ENCODE results near the gene CRIM1.

Gene CRIM1

DNA sequence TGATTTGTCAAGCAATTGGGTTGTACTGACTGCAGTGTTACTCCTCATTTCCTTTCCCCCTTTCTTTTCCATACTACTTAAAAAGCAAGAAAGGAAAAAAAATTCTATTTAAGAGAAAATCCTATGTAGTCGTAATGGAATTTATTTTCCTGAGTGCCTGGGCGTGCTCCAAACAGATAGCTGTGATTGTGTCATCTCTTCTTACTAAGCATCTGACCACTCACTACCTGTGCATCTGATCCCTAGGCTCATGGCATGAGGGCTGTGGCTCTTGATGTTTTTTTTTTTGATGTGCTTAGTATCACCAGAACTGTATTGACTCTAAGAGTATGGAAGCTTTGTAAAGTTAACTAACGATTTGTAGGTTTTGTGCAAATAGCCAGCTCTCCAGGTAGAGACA is 19.0 kb downstream of the CRIM1 start:
- DNase-seq: no peak

DNA sequence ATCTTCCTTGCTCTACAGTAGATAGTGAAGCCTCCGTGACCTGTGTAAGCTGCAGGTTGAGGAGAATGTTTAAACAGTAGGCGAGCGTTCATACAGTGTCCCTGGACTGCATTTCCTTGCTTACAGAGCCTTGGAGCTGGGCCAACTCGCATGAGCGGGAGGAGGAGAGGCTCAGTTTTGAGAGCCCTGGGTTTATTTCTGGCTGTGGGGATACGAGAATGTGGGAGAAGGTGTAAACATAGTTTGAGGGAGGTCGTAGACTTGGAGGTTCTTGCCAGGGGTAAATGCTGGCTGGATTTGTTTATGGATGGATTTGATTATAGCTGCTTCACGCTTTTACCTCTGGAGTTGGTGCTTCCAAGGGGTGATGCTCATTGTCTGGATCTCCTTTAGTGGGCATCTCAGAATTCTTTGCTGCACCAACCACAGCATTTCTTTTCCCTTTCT is 20.8 kb downstream of the CRIM1 start:
- DNase-seq: no peak

DNA sequence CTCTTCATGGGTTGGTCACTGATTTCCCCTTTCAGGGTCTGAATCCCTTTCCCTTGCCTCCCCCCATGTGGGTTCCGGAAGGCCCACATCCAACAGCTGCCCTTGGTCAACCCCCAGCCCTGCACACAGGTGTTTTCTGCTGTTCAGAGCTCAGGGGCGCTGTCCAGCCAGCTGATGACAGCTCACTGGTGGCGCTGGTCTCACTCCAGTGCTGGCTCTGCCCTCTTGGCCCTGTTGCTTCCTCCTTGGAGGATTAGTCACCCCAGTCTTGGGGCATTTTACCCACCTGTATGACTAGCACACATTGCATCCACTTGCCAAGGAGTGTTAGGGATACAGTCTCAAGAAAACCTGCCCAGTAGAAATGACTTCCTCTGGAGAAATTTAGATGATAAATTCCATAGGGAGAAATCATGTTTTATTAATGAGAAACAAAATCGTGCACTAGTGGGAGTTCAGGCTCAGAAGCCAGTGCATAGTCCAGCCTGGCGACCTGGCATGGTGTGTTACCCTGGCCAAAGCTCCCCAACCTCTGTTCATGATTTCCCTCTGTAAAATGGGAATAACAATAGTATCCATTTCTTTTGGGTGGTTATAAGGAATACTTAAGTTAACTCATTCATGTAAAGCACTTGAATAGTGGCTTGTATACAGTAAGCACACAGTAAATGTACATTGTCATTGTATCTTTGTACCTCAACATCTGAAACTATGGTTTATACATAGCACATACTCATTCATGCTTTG is 21.6 kb downstream of the CRIM1 start:
- no peak for DNase-seq

DNA sequence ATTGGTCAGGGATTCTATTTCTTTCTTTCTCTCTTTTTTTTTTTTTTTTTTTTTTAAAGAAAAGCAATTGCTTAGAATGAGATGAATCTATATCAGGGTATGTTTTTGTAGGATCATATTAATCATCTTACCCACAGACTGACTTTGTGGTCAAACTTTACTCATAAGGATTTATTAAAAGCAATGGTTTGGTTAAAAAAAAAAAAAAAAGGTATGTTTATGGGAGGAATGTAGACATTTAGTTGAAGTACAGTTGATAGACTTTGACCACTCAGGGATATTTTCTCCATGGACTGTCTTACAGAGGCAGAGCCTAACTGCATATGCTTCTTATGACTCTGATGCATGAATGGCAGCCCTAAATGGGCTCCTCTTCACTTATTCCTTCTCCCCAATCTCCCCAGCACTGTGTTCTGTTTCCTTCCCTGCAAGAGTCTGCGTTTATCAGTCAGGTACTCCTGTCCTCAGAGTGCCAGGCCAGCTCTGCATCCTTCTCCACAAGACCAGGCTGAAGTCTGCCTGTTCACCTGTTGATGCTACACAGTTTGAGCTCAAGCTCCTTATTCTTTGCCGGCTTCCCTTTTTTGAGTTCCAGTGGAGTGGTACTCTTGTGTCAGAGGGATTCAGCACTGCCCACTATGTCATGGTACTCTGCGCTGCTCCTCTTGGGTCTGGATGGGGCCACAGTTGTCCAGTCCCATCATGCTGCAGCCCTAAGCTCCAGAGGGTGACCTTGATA is 24.3 kb downstream of the CRIM1 start:
- no peak for DNase-seq

DNA sequence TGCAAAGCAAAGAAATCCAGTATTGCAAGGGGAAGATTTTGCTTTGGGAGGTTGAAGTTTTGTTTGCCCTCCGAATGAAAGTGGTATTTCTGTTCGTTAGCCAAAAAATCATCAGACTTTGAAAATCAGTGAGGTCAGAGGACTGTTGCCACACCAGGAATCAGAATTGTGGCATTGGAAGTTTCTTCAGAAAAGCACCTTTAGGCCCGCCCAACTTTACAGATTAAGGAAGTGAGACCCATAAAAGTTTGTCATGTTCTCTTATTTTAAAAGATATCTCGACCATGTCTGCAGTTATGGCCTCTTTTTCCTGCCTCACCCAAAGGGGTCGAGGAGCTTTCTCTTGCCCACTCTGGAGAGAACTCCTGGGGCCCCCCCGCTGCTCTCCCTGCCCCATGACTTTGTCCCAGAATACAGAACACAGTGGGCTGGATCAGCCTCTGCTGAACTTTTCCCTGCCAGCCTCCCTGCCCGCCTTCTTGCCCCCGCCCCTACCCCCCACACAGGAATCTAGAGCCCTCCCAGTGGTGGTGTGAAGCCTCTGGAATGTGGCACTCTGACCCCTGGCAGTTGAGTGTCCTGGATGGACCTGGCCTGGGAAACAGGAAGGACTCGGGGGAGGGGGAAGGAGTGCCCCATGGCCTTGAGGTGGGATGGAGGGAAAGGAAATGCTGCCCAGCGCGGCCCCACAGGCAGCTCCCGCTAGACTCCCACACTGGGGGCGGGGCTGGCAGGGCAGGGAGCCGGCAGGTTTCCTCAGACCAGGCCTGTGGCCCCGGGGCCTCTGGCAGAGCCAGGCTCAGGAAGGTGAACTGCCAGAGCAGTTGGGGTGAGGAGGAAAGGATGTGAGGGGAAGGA is 25.3 kb downstream of the CRIM1 start:
- no peak for DNase-seq

DNA sequence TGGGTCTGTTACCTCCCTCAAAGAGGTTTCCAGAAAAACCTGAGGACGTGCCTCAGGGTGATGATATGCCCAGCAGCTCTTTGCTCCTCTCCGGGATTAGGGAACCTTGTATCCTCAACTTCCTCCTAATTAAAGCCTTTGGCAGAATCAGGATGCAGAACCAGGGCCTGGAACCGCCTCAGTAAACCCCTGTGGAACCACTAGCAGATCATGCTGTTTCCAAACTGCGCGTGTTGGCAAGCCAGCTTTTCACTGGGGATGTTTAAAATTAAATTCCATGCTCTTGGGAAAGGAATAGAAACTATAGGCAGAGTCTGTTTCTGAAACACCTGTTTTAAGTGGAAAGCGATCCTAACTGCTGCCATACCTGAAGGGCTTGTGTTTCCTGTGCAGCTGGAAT is 26.4 kb downstream of the CRIM1 start:
- DNase-seq: no peak

DNA sequence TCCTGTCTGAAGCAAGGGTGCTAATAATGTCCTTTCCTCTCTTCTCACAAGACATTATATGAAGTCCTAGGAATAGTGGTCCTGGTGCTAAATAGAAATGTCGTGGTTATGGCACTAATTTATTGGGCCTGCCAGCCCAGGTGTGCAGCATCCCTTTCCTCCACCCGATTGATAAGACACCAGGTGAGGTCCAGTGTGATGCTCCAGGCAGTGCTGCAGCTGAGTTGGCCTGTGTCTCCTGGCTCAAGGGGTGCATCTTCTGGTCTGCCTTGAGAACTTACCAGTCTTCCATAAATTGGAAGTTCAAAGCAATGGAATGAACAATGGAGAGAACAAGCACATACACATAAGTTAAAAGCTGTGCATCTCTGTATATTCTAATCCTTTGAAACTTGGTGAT is 26.9 kb downstream of the CRIM1 start:
- no peak for DNase-seq

DNA sequence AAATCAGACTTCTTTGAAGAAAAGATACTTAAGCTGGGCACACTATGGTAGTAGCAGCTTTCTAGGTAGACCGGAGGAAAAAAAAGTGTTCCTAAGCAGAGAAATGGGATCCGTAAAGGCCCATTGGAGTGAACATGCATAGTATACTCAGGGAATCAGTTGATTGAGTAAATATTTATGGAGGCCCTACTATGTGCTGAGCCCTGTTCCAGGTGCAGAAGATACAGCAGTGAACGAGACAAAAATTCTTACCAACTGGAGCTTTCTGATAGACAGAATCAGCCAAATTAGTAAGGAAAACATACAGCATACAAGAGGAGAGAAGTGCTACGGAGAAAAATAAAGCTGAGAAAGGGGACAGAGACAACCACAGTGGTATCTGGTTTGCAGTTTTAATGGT is 28.1 kb downstream of the CRIM1 start:
- no peak for DNase-seq

DNA sequence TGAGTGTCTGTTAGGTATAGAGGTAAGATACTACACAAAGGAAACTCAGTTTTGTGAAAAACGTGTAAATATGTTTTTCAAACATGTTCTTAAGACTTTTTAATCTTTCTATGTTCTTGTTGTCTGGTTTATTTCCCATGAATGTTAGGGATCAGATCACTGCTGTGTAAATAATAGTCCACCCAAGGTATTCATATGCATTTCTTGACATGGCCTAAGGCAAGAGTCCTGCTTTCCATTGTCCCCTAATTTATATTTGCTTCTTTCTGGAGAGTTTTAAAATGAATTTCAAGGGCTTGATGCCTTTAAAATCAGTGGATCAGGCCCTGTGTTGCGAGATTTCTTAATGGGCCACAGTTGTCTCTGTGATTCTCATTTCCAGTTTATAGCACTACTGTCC is 28.9 kb downstream of the CRIM1 start:
- DNase-seq: no peak

DNA sequence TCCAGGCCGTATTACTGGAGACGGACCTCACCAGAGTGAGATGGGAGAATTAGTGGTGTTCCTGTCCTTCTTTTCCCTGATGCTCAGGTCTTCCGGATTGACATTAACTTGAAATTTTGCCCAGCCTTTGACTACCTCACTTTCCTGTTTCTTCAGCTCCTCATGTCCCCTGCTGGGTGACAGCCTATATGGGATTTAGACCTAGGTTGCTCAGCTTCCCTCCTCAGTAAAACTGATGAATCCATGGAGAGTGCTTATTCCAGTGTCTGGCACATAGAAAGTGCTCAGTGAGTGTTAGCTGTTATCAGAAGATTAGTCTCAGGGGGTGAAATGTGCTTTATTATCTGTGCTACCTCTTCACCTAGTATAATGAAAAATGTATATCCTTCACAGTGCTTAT is 30.0 kb downstream of the CRIM1 start:
- no peak for DNase-seq

DNA sequence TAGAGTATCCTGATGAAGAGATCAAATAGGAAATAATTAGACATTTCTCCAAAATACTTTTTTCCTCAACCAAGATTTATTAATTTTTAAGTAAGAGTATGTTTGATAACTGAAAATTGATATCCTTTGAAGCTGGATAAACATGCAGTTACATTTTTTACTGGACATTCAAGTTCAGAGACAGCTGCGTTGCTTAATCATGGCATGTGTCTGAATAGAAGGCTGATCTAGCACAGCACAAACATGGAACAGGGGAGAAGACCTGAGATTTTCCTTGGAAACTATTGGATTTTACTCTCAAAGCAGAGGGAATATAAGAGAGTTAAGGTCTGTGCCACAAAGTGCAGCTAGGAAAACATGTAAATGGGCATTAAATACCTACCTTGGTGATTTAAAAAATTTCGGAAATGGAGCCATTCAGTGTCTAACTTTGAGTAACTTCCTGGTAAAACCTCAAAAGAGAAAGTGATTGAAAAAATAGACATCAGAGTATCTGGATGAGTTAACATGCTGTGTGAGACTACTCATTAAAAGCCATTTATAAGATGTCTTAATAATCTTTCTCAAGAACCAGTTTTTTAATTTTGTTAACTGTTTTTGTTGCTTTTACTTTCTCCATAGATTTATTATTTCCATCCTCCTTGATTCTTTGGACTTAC is 31.8 kb downstream of the CRIM1 start:
- DNase-seq: no peak

DNA sequence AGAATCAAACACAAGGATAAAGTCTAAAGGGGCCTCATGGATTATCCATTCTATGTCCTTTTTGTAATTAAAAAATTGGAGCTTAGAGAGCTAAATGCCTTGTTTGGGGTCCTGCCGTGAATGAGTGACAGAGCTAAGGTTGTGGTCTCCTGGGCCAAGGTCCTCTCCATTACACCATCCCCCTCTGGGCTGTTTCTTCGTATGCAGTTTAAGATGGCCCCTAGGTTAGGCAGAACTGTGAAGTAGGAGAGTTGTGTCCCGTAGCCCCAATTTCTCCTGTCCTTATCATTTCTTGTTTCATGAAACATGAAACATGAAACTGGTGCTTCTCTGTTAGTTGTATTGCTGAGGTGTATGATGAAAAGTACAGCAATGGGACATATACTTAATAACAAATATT is 32.9 kb downstream of the CRIM1 start:
- no peak for DNase-seq

DNA sequence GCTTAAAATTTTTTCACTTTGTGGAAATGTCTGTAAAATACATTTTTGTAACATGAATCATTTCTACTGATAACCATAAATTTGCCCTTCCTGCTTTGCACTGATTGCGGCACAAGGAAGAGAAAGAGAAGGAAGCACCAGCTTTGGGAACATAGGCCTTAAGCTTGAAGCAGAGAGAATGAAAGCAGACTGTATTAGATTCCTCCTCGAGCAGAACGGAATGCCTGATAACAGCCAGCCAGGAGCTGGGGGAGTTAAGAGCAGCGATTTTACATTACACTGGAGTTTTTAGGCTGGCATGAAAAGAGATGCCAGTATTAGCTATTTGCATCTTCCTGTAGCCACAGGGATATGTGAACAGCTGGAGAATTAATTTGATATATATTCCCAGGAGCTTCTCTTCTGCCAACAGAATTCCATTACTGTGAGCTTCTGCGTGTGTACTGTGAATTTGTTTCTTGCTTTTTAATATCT is 33.5 kb downstream of the CRIM1 start:
- no peak for DNase-seq

DNA sequence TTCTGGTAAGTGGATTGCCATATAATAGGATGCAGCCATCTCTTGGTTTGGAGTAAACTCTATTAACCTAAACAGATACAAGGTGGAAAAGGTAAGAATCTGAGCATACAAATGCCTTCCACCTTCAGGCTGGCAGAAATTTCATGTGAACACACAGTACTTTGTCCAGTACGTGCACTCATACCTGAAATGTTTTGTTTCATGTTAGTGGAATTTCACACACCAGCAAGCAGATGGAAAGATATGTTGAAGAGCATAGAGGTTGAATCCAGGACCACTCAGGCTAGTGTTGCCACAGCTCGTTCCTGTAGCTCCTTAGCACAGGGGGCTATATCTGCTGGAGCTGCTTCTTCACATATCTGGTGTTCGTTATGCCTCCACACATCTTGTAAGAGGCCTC is 34.0 kb downstream of the CRIM1 start:
- DNase-seq: no peak

DNA sequence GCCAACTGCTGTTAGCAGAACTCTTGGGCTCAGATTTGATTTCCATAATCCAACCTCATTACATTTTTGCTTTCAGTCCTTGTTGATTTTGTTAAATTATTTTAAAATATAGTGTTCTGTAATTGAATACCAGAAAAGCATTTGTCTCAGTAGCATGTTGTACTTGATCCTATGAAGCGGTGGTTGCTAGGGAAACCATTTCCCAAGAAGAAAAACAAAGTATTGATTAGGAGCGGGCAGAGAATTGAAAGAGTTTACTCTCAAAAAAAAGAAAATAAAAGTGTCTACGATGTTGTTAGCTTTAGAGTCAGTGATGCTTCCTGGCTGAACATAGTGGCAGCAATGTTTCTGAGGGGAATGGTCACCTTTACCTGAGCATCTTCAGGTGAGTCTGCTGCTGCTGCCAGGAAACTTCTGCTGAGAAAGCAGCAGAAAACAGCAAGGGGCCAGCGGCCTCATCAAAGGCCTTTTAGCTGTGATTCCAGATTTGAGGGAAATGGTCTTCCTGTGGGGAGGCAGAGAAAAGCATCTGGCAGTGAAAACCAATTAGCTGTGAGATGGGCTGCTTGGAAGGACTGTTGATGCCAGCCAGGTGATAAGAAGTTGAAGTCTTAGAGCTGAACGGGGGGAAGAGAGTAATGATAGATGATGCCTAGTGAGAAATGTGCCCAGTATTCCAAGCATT is 37.1 kb downstream of the CRIM1 start:
- DNase-seq: no peak

DNA sequence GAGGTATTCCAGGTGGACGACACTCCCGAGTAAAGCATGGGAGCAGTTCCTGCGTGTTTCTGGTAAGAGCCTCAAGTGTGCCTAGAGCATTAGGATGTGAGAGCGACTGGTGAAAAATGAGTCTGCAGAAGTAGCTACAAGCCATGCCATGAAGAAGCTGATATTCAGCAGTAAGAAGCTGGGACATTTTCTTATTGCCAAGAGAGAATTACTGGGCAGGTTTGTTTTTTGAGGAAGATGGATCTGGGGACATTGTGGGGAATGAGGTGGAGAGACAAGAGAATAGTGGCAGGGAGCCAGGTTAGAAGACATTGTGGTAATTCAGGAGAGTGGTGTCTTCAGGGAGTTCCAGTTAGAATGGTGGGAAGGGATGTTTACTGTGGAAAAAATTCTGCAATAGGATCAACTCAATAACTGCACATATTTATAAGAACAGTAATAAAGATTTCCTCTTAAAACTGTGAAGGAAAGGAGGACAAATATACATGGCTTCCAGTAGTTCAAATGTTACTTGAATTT is 38.2 kb downstream of the CRIM1 start:
- no peak for DNase-seq

DNA sequence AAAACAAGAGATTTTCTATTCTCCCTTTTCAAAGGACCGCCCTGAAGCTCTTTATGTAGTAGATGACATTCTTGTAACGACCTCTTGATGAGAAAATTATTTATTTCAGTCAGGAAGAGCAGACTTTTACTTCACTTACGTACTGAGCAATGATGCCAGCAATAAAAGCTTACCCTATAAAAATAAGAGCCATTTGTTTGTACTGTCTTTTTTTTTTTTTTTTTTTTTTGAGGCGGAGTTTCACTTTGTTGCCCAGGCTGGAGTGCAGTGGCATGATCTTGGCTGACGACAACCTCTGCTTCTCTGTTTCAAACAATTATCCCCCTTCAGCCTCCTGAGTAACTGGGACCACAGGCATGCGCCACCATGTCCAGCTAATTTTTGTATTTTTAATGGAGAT is 39.2 kb downstream of the CRIM1 start:
- DNase-seq: no peak

DNA sequence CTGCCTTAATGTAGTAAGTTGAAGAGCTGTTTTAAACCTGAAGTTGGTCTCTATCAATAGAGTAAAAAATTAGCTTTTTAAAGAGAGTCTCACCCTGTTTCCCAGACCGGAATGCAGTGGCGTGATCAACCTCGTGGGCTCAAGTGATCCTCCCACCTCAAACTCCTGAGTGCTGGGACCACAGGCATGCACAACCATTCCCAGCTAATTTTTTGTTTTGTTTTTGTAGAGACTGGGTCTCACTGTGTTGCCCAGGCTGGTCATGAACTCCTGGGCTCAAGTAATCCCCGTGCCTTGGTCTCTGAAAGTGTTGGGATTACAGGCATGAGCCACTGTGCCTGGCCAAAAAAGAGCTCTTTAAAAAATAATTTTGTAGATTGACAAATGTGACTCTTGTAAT is 40.3 kb downstream of the CRIM1 start:
- no peak for DNase-seq

DNA sequence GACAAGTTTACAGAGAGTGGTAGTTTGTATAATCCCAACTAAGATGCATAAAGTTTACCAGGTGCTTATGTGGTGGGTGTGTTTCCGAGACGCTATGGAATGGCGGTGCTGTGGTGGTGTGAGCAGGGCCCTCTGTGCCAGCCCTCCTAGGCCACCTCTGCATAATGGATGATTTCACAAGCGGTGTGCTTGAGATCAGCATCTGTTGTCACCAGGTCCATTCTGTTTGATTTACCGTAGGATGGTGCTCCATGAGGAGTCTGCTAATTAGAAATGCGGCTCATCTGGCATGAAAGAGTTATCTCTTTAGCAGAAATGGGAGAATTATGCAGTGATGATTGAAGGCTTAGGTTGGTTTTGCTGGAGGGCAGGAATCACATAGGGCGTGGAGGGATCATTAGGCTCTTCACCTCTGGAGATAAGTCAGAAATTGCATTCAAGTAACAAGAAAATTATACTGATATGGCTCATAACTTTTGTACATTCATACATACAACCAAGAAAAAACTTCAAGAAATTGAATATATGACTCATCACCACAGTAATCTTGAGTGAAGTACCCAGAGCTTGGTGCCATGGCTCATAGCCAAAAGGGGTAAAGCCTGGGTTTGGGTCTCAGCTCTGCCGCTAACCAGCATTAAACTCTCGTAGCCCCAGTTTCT is 41.4 kb downstream of the CRIM1 start:
- DNase-seq: no peak

DNA sequence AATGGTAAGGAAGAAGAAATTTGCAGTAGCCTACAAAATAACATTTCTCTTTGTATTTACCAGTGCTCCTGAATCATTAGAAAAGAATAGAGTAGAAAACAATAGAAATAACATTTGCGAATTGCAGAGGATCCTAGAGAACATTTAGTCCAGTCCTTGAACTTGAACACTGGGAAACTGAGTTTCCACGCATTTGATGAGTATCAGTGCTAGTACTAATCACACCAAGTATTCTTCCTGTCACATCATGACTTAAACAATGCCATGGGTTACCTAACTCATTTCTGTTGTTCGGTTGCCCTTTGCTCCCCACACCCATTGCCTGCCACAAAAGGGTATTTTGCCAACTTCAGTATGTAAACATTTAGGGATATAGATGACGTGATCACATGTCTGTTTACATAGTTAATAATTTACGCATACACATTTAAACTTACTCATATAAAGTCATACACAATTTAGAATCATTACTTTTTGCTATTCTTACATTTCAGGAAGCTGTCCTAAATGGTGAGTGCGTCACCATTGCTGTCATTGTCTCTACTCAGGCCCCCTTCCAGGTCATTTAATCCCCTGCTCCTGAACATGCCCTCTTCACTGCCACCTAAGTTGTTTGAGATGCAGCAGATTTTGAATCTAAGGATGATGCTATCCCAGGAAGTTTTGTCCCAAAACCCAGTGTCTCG is 42.3 kb downstream of the CRIM1 start:
- DNase-seq: no peak

DNA sequence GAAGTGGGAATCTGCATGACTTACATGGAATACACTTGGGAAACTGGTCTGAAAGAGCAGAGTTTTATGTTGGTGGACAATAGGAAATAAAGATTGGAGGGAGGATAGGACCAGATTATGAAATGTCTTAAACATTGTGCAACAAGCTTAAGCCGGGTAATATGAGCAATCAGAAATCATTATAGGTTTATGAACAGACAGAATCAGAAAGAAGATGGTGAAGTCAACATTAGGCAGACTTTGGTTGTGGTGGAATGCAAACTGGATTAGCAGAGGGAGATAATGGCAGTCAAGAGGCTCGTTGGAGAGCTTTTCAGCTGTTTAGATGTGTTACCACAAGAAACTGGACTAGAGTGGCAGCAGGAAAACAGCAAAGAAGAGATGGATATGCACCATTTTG is 43.5 kb downstream of the CRIM1 start:
- no peak for DNase-seq

Measured in central memory CD4-positive, alpha-beta T cell (primary cell).